Fibroblast of lung (primary cell): Measurements from ENCODE around the gene TMEM221.

Experiments
- EZH2 ChIP-seq: IDR thresholded peaks from 2 replicates; pipeline ENCODE4 v1.5.1; 2012; ENCODE audit warnings: low read length, control low read depth, mild to moderate bottlenecking; ENCODE audit errors: missing control alignments
- TF ChIP-seq, protein P1 (sequence below), 2 donors: IDR thresholded peaks in 1 of 2; conservative IDR thresholded peaks in 1 of 2; 1 replicate in 1 of 2; 2 replicates in 1 of 2; pipeline ENCODE4 v1.5.1; 2011 to 2012; ENCODE audit warnings: low read length in 2 of 2, control low read depth in 1 of 2, inconsistent platforms in 1 of 2, low read depth in 1 of 2, mild to moderate bottlenecking in 1 of 2

- TF ChIP-seq, protein P1, sequence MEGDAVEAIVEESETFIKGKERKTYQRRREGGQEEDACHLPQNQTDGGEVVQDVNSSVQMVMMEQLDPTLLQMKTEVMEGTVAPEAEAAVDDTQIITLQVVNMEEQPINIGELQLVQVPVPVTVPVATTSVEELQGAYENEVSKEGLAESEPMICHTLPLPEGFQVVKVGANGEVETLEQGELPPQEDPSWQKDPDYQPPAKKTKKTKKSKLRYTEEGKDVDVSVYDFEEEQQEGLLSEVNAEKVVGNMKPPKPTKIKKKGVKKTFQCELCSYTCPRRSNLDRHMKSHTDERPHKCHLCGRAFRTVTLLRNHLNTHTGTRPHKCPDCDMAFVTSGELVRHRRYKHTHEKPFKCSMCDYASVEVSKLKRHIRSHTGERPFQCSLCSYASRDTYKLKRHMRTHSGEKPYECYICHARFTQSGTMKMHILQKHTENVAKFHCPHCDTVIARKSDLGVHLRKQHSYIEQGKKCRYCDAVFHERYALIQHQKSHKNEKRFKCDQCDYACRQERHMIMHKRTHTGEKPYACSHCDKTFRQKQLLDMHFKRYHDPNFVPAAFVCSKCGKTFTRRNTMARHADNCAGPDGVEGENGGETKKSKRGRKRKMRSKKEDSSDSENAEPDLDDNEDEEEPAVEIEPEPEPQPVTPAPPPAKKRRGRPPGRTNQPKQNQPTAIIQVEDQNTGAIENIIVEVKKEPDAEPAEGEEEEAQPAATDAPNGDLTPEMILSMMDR (conservative IDR thresholded peaks at IDR 0.05 in 1 of 2, IDR thresholded peaks at IDR 0.05 in 1 of 2; ENCODE audit: low read depth in 1 of 2, low read length in 2 of 2): no peak
- TF ChIP-seq EZH2: no peak
These were observed 49.5 kb downstream of the TMEM221 start for GRCh38 chr19:17398902-17399527.
